HUES48 (cell line): Measurements from ENCODE around the gene POU2F2.
A peak's percentile ranks its signal among the peaks of the same experiment; 100 is the strongest.

Experiments used
- H3K27ac ChIP-seq: one replicate; pipeline ENCODE4 v1.7.0; 2013; ENCODE audit warnings: low read depth, low read length, inconsistent platforms
- H3K27me3 ChIP-seq: 2 replicates; pipeline ENCODE4 v1.6.1; 2013; ENCODE audit warnings: mild to moderate bottlenecking, low read length; ENCODE audit not compliant: control insufficient read depth, insufficient read depth
- H3K36me3 ChIP-seq: 2 replicates; pipeline ENCODE4 v1.6.1; 2013; ENCODE audit warnings: low read length; ENCODE audit not compliant: control insufficient read depth, insufficient read depth
- H3K4me1 ChIP-seq: 2 replicates; pipeline ENCODE4 v1.6.1; 2013; ENCODE audit warnings: mild to moderate bottlenecking, low read length; ENCODE audit not compliant: control insufficient read depth, insufficient read depth
- H3K4me3 ChIP-seq: 2 replicates; pipeline ENCODE4 v1.5.1; 2013; ENCODE audit warnings: mild to moderate bottlenecking, low read depth, low read length
- H3K9ac ChIP-seq: 2 replicates; pipeline ENCODE4 v1.6.1; 2013; ENCODE audit warnings: mild to moderate bottlenecking, low read depth, low read length, moderate library complexity
- H3K9me3 ChIP-seq: 2 replicates; pipeline ENCODE4 v1.6.1; 2013; ENCODE audit warnings: low read length; ENCODE audit not compliant: control insufficient read depth, insufficient read depth

The POU2F2 gene

GRCh38 chr19:42076380-42076944 lies 55.8 kb downstream of the POU2F2 start:
- peak overlapping the region; percentile 82 for H3K9ac ChIP-seq
- H3K27me3 ChIP-seq, result no peaks in the 10 kb centered on the region
- peak overlapping the region; percentile 86 for H3K27ac ChIP-seq

DNA sequence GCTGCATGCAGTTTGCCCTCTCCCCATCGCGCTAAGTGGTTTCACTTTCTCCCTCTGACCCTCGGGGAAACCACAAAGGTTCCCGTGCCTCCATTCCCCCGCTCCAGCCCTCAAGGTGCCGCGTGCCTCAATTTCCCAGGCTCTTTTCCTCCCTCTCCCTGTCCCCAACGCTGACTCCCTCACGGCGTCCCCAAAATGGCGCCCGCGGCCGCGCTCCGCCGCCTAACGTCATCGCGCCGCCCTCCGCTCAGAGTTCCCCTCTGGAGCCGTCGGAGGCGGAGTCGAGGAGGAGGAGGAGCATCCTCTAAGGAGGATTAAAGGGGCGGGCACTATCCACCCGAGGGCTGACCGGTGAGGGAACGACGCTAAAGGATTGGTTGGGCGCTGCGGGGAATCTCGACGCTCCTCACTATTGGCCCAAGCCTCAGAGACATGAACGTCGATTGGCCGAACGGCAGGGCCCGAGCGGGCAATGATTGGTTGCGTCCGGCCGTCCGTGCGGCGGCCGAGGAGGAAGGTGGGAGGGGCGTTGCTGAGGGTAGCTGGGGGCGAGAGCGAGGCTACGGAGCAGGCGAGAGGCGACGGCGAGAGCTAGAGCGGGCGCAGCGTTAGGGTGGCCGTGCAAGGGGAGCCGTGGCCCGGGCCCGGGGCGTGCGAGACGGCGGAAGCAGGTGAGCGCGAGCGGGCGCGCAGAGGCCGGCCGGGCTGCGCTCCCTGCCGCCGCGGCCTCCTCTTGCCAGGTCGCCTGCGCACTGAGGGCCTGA lies 56.4 kb downstream of the POU2F2 start, which contains the start of gene ZNF574:
ZNF574 (plus strand) TSS at position 551 of the 764 bp plus-strand sequence. CDS start 2,441 bp downstream, outside the sequence.
- Histone ChIP-seq H3K4me1 (peaks cover 7% of the 10 kb centered on the region), H3K9ac (peak within 1 kb of the TSS; percentile 96), H3K27ac (peak within 1 kb of the TSS; percentile 88), H3K9me3 (no peaks in the 10 kb centered on the region), H3K36me3 (peaks cover 28% of the 10 kb centered on the region), H3K27me3 (no peaks in the 10 kb centered on the region), H3K4me3 (peak within 1 kb of the TSS; percentile 94)

More at GRCh38 chr19:42076380-42076944, 55.8 kb downstream of the POU2F2 start:
- Histone ChIP-seq H3K9me3 (no peaks in the 10 kb centered on the region), H3K36me3 (peaks cover 35% of the 10 kb centered on the region), H3K4me3 (peak overlapping the region; percentile 94), H3K4me1 (peaks cover 6% of the 10 kb centered on the region)

DNA sequence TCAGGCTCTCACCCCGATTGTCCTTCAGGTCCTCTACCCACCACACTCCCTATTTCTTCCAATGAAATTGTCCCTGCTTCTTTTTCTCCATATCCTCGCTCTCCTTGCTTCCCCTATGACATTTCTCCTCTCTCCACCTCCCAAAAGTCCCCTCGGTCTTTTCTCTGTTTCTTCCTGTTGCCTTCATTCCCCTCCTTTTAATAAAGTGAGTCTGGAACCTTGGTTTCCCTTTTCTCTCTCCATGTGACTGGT lies 57.0 kb downstream of the POU2F2 start:
- Histone ChIP-seq H3K9ac (peak overlapping the region; percentile 96), H3K4me1 (peaks cover 12% of the 10 kb centered on the region), H3K27ac (peak overlapping the region; percentile 88)

DNA sequence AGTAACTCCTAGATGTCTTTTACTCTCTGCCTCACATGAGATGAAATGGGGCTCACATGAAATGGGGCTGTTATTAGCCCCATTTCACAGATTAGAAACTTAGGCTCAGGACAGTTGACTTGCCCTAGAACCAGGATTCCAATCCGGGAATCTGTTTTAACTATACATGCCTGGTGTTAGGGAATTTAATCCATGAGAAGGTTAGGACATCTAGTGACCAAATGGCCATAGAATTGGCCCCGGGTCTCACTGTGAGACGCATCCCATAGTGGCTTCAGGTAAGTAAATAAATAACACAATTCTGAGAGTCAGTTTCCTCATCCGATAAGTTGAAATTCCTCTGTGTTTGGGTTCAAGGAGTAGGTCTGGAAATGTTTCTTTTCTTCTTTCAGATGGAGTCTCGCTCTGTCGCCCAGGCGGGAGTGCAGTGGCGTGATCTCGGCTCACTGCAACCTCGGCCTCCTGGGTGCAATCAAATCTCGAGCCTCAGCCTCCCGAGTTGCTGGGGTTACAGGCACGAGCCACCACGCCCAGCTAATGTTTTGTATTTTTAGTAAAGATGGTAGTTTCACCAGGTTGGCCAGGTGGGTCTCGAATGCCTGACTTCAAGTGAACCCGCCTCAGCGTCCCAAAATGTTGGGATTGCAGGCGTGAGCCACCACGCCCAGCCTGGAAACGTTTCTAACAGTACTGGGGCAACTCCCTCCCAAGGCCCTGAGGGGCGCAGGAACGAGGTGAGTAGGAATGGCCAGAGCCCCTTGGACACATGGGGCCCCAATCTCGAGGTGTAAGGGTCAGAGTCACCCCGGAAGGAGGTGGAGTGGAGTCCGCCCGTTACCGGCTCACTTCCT lies 57.5 kb downstream of the POU2F2 start:
- peak overlapping the region; percentile 96 for H3K9ac ChIP-seq
- no peaks in the 10 kb centered on the region for H3K9me3 ChIP-seq
- H3K36me3 ChIP-seq, result peaks cover 18% of the 10 kb centered on the region
- peak overlapping the region; percentile 88 for H3K27ac ChIP-seq
- H3K27me3 ChIP-seq, result no peaks in the 10 kb centered on the region
- H3K4me1 ChIP-seq, result peaks cover 13% of the 10 kb centered on the region
- peak overlapping the region; percentile 79 for H3K4me3 ChIP-seq

More for the DNA sequence above, 57.0 kb downstream of the POU2F2 start:
- Histone ChIP-seq H3K9me3 (no peaks in the 10 kb centered on the region), H3K4me3 (peak overlapping the region; percentile 79), H3K27me3 (no peaks in the 10 kb centered on the region), H3K36me3 (peaks cover 23% of the 10 kb centered on the region)

DNA sequence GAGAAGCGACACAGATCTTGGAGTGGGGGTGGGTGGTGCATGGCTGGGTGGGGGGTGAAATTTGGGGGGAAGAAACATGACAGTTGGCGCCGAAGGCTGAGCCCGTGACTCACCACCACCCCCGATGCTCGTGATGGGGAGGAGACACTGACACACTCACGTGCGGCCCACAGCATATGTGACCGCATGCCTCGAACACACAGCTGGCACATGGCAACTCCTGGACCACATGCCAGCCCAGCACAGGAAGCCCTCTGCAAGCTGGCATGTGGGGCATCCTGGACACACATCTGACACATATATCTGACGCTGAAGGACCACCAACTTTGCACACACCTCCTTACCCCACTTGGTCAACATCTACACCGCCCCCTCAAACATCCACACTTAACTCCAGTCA lies 61.0 kb downstream of the POU2F2 start:
- H3K27ac ChIP-seq, result no peak overlapping the region
- no peaks in the 10 kb centered on the region for H3K9me3 ChIP-seq
- H3K9ac ChIP-seq, result no peak overlapping the region
- peaks cover 21% of the 10 kb centered on the region for H3K4me1 ChIP-seq
- H3K27me3 ChIP-seq, result no peaks in the 10 kb centered on the region
- H3K36me3 ChIP-seq, result no peaks in the 10 kb centered on the region; the same call in 1 of the 2 replicates
- no peak overlapping the region for H3K4me3 ChIP-seq

DNA sequence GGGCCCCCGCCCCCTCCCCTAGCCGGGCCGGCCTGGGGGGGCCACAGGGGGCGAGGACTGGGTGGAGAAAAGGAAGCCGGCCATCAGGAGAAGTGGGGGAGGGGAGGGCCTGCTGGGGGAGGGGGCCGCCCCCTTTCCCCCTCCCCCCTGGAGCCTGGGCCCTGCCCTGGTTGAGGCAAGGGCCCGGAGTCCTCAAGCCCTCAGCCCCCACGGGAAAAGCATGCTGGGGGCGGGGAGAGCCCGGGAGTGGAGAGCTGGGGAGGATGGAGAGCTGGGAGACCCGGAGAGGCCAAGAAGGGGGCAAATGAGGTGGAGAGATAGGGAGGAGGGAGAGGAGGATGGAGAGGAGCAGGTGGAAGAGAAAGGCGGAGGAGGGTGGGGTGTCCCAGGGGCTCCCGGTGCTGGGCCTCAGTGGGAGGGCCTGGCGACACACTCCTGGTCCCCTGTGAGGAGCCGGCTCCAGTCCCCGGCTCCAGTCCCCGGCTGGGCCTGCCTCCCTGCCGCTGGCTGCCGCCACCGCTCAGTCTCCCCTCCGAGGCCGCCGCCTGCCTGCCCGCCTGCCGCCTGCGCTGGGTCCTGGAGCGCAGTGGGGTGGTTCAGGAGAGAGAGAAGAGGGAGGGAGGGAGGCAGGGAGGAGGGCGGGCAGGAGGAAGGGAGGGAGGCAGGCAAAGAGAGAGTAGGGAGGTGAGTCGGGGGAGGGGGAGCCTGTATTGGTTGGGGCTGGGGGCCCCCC lies 62.5 kb downstream of the POU2F2 start, which contains the start of gene GRIK5:
GRIK5 (minus strand) TSS at position 588 of the 733 bp plus-strand sequence. CDS start 4,436 bp downstream, outside the sequence.
- Histone ChIP-seq H3K27ac (peak within 1 kb of the TSS; percentile 34), H3K27me3 (no peaks in the 10 kb centered on the region), H3K9me3 (no peaks in the 10 kb centered on the region), H3K9ac (0 out of 2 replicates have a peak within 1 kb of the TSS, but pooled peaks have one; percentile 27), H3K4me1 (peaks cover 15% of the 10 kb centered on the region; the same call in 1 of the 2 replicates), H3K4me3 (peak within 1 kb of the TSS; percentile 71), H3K36me3 (peaks cover 11% of the 10 kb centered on the region)

DNA sequence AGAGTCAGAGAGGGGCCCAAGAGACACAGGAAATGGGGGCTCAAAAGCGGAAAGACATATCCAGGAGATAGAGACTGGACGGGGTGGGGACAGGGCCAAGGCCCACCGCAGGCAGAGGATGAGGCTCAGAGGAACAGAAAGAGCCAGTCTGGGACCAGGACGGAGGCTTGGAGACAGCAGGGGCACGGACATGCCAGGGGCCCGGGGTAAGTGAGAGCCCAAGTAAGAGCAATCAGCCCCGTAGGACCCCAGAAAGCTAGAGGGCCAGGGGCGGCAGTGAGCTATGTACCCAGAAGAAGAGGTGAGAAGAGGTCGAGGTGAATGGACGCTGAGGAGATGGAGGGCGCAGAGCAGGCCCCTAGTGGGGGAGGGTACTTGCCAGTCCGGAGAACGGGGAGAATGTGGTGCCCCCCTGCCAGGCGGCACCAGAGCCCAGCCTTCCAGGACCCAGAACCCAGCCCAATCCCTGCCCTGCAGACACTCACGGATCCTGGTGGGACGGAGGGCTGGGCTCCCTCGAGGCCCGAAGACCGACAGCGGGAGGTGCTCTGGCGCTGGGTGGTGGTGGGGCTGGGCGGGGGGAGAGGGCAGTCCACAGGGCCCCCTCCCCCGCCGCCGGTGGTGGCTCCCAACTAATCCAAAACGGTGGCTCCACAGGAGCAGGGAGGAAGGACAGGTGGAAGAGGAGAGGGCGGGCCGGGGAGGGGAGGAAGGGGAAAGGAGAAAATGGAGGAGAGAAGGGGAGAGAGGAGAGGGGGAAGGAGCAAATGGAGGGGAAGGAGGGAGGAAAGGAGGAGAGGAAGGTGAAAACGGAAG lies 63.3 kb downstream of the POU2F2 start:
- H3K27ac ChIP-seq, result no peak overlapping the region

GRCh38 chr19:42068361-42068755 lies 63.9 kb downstream of the POU2F2 start:
- Histone ChIP-seq H3K36me3 (peaks cover 26% of the 10 kb centered on the region), H3K4me3 (peak overlapping the region; percentile 71), H3K9ac (no peak overlapping the region), H3K4me1 (peaks cover 15% of the 10 kb centered on the region; the same call in 1 of the 2 replicates), H3K27ac (no peak overlapping the region), H3K9me3 (no peaks in the 10 kb centered on the region), H3K27me3 (no peaks in the 10 kb centered on the region)

More for the DNA sequence above, 63.3 kb downstream of the POU2F2 start:
- Histone ChIP-seq H3K4me1 (peaks cover 15% of the 10 kb centered on the region; the same call in 1 of the 2 replicates), H3K4me3 (peak overlapping the region; percentile 71), H3K9ac (no peak overlapping the region), H3K27me3 (no peaks in the 10 kb centered on the region), H3K9me3 (no peaks in the 10 kb centered on the region), H3K36me3 (peaks cover 20% of the 10 kb centered on the region)

DNA sequence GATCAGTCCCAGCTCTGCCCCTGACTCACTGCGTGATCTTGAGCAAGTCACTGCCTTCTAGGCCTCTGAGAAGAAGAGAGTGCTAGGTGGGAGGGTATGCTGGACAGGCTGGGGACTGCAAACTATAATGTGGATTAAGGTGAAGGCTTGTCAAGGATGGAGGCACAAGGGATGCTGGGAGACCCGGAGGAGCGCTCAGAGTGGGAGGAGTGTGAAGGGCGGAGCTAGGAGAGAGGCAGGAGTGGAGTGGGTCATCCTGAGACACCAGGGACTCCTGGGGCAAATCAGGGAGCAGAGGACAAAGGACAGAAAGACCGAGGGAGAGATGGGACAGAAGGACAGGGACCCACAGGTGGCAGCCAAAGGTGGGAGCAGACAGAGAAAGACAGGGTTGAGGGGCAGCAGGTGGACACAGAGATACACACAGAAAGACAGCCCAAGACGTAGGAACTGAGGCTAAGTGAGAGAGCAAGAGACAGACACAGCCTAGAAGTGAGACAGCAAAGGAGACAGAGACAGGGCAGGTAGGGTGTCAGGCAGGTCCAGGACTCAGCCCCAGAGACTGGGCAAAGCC lies 64.8 kb downstream of the POU2F2 start:
- no peaks in the 10 kb centered on the region for H3K9me3 ChIP-seq
- peaks cover 15% of the 10 kb centered on the region; the same call in 1 of the 2 replicates for H3K4me1 ChIP-seq
- H3K9ac ChIP-seq, result no peak overlapping the region
- no peaks in the 10 kb centered on the region for H3K27me3 ChIP-seq
- H3K27ac ChIP-seq, result no peak overlapping the region
- H3K36me3 ChIP-seq, result peaks cover 35% of the 10 kb centered on the region
- peak overlapping the region; percentile 71; the same call in 1 of the 2 replicates for H3K4me3 ChIP-seq
